ENCODE data around the gene OR4D6.

Gene OR4D6

GRCh38 chr11:59473015-59473414, 16.3 kb downstream of the OR4D6 start, which contains the start of gene OR4D10:
Gene OR4D10, plus strand, starts transcription at chr11:59473315. Its CDS starts 4,115 bp downstream, at chr11:59477430.
- Mint-ChIP-seq H3K4me1 (no peaks in the 10 kb centered on the region), H3K36me3 (no peaks in the 10 kb centered on the region), H3K27me3 (peaks cover 8% of the 10 kb centered on the region), H3K27ac (no peak within 1 kb of the TSS), H3K4me3 (no peak within 1 kb of the TSS), H3K9me3 (no peaks in the 10 kb centered on the region)

GRCh38 chr11:59475176-59475575, 18.4 kb downstream of the OR4D6 start:
- no peaks in the 10 kb centered on the region for H3K9me3 Mint-ChIP-seq
- peaks cover 4% of the 10 kb centered on the region for H3K27me3 Mint-ChIP-seq
- H3K4me3 Mint-ChIP-seq = no peak overlapping the region
- H3K36me3 Mint-ChIP-seq = no peaks in the 10 kb centered on the region
- H3K4me1 Mint-ChIP-seq = no peaks in the 10 kb centered on the region
- no peak overlapping the region for H3K27ac Mint-ChIP-seq

- Mint-ChIP-seq H3K4me3 (no peak overlapping the region), H3K27me3 (peaks cover 2% of the 10 kb centered on the region), H3K36me3 (no peaks in the 10 kb centered on the region), H3K4me1 (no peaks in the 10 kb centered on the region), H3K27ac (no peak overlapping the region), H3K9me3 (no peaks in the 10 kb centered on the region)
These were observed 23.1 kb downstream of the OR4D6 start for GRCh38 chr11:59479906-59480305.

- Mint-ChIP-seq H3K27ac (no peak overlapping the region), H3K9me3 (no peaks in the 10 kb centered on the region), H3K4me3 (no peak overlapping the region), H3K36me3 (no peaks in the 10 kb centered on the region), H3K4me1 (no peaks in the 10 kb centered on the region), H3K27me3 (no peaks in the 10 kb centered on the region)
These were observed 23.6 kb downstream of the OR4D6 start for GRCh38 chr11:59480359-59480758.

GRCh38 chr11:59501931-59502330, 45.2 kb downstream of the OR4D6 start:
- no peaks in the 10 kb centered on the region for H3K9me3 Mint-ChIP-seq
- no peaks in the 10 kb centered on the region for H3K36me3 Mint-ChIP-seq
- no peak overlapping the region for H3K4me3 Mint-ChIP-seq
- H3K27ac Mint-ChIP-seq = no peak overlapping the region
- no peaks in the 10 kb centered on the region for H3K4me1 Mint-ChIP-seq
- H3K27me3 Mint-ChIP-seq = no peaks in the 10 kb centered on the region

GRCh38 chr11:59503276-59503675, 46.5 kb downstream of the OR4D6 start, which contains the start of gene OR4D11:
Gene OR4D11, plus strand, starts transcription at chr11:59503576. Its CDS starts 0 bp downstream, at chr11:59503576.
- Mint-ChIP-seq H3K4me3 (no peak within 1 kb of the TSS), H3K27ac (no peak within 1 kb of the TSS), H3K9me3 (no peaks in the 10 kb centered on the region), H3K27me3 (no peaks in the 10 kb centered on the region), H3K36me3 (no peaks in the 10 kb centered on the region), H3K4me1 (no peaks in the 10 kb centered on the region)
